Esophagus muscularis mucosa (tissue), 4 donors: ENCODE data around the gene USP46.

ENCODE experiments used
- CTCF ChIP-seq, 3 experiments: fragments of 200-600 bp in 2 of 3; fragments of 450-650 bp in 1 of 3; sonication (generic) in 2 of 3; IDR thresholded peaks; one replicate each; pipeline ENCODE4 v1.5.1; 2017 to 2019; ENCODE audit warnings: antibody characterized with exemption in 3 of 3, mild to moderate bottlenecking in 2 of 3, moderate library complexity in 1 of 3
- EP300 ChIP-seq: sonication (generic); formaldehyde crosslinking; IDR thresholded peaks from one replicate; pipeline ENCODE4 v1.6.1; 2017; ENCODE audit warnings: antibody characterized with exemption
- POLR2A ChIP-seq: fragments of 450-650 bp; IDR thresholded peaks from one replicate; pipeline ENCODE4 v1.6.1; 2017; ENCODE audit warnings: antibody characterized with exemption, moderate library complexity, mild to moderate bottlenecking, low read depth
- POLR2AphosphoS5 ChIP-seq, 2 donors: sonication (generic); formaldehyde crosslinking; IDR thresholded peaks; one replicate each; pipeline ENCODE4 v1.6.1; 2017; ENCODE audit warnings: antibody characterized with exemption in 2 of 2

- no peak for TF ChIP-seq POLR2A
- no peak for TF ChIP-seq CTCF (IDR thresholded peaks at IDR 0.05)
- no peak for TF ChIP-seq EP300
- TF ChIP-seq POLR2AphosphoS5 (IDR thresholded peaks at IDR 0.05): no peak
These were observed 1.2 kb downstream of the USP46 start for GRCh38 chr4:52657618-52658501.
